RPMI8226 (cell line): ENCODE measurements around the gene RAD21L1.

Experiments
- DNase-seq: peaks from one replicate; pipeline ENCODE4 v3.0.0-alpha.2; 2015

Gene RAD21L1

DNA sequence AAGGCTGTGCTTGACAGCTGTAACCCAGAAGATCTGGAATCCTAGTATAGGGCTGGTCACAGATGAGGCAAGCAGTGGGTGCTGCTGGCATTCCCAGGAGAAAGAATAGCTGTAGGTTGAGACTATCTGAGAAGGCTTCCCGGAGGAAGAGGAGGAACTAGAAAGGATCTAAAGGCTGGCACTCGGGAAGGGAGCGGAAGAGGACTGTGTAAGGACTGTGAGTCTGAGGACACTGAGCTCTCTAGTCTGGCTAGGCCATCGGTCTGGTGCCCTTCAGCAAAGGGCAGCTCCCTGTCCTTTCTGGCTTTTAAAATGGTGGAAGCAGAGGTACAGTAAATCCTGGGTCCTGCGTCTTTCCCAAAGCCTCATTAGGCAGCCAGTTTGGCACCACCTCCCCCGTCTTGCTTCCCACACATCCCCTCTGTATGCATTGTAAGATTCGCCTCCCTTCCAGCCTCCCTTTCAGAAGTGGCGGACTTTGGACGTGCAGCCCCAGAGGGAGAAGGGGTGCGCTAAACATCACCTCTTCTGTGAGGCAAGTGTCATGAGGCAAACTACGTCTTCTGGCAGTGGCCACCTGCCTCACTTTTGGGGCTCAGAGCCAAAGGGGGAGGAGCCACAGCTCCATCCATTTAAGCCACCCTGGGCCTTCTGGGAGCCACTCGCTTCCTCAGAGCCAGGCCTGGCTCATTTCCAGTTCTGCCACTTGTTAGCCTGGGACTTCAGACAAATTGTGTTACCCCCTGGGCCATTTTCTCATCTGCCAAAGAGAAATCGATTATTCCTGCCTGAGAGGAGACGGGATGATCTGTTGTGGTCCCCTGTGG, 48.9 kb downstream of the RAD21L1 start:
- peak; percentile 71 for DNase-seq

DNA sequence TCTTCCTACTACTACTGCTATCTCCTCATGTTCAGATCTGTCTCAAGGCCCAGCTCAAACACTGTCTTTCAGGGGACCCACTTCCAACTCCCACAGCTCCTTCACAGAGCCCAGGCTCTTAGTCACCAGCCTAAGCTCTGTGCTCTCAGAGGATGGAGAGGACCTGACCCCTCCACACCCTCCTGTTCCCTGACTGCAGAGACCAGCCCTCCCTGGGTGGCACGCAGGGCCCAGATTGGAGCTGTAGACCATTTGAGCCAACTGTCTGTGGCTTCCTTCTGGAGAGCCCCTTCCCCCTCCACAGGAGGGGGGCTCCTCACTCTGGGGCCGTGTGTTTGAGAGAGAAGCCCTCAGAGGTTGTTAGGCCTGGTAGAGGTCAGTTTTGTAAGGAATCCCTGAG, 50.1 kb downstream of the RAD21L1 start:
- no peak for DNase-seq

DNA sequence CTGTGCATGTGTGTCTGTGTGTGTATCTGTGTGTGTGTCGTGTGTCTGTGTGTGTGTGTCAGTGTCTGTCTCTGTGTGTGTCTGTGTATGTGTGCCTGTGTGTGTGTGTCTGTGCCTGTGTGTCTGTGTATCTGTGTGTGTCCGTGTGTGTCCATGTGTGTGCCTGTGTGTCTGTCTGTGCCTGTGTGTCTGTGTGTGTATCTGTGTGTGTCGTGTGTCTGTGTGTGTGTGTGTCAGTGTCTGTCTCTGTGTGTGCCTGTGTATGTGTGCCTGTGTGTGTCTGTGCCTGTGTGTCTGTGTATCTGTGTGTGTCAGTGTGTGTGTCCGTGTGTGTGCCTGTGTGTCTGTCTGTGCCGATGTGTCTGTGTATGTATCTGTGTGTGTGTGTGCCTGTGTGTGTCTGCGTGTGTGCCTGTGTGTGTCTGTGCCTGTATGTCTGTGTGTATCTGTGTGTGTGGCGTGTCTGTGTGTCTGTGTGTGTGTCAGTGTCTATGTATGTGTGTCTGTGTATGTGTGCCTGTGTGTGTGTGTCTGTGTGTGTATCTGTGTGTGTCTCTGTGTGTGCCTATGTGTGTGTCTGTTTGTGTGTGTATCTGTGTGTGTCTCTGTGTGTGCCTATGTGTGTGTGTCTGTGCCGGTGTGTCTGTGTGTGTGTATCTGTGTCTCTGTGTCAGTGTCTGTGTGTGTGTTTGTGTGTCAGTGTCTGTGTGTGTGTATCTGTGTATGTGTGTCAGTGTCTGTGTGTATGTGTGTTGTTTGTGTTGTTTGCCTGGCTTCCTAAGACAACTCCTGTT, 51.9 kb downstream of the RAD21L1 start:
- DNase-seq, result no peak

DNA sequence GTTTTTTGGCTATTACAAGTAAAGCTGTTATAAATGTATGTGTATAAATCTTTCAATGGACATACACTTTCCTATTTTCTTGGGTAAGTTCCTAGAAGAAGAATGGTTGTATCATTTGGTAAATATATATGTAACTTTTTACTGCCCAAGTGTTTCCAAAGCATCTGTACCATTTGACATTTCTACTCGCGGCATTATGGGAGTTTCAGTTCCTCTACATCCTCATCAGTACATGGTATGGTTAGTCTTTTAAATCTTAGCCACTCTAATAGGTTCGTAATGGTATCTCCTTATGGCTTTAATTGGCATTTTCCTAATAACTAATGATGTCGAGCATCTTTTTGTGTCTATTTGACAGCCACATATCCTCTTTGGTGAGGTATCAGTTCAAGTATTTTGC, 53.1 kb downstream of the RAD21L1 start:
- DNase-seq, result peak; percentile 32

DNA sequence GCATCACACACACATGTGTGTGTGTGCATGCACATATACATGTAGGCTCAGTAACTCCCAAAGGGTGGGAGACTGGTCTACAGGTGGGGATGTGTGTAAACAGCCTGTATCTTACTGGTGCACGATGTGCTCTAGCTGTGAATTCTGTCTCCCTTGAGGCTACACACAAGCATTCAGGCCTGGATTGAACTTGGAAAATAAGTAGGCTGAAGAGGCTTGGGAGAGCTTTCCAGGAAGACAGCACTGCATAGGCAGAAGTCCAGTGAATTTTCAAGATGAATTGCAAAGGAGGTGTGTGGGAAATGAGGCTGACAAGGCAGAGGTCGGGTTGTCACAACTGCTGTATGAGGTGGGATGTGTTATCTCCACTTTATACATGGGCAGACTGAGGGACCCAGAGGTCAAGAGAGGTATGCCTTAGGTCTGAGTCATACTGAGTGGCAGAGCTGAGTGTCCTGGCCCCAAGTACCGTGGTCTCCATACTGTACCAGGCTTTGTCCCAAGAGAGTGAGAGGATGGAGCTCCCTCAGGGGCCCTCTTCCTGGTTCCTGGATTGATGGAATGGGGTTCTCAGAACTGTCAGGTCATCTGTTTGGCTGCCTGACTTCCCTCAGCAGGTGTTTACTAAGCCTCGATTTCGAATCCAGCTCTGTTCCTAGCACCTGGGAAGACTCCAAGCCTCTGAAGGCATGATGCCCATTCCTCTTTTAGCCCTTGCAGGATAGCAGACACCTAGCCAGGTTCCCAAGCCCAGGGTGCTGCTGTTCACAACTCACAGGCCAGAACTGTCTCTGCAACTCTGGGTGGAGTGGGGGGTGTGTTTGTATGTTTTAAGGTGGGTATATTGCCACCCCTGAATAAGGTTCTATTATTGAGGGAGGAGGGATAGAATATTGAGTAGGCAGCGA, 54.6 kb downstream of the RAD21L1 start:
- DNase-seq, result peak; percentile 1

DNA sequence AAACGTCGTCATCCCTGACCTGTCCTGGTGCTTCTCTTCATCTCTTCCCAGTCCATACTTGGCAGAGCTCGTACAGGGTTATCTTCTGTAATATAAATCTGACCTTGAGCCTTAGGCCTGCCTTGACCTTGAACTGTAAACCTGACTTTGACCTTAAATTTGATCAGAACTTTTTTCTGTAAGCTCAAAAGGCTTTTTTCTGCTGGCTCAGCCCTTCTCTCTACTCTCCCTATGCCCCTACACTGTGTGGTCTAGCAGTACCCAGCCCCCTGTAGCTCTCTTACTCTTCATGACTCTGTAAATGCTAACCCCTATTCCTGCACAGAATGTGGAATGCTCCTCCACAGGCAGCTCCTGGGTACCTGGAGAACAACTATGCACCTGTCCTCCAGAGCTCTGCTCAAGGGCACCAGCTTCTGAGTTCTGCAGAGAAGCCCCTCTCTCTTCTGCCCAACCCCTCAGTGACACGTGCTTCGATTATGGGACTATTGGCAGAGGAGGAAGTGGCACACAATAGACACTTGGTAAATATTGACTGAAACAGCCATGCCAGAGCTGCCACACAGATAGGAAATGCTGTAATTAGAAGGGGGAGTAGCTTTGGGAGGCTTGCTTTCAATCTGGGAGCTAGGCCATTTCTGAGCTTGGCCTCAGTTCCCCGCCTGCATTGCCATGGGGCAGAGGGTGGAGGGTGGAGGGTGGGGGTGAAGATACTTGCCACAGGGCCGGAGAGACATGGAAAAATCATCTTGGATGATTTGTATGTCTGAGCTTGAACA, 55.6 kb downstream of the RAD21L1 start:
- DNase-seq, result no peak

DNA sequence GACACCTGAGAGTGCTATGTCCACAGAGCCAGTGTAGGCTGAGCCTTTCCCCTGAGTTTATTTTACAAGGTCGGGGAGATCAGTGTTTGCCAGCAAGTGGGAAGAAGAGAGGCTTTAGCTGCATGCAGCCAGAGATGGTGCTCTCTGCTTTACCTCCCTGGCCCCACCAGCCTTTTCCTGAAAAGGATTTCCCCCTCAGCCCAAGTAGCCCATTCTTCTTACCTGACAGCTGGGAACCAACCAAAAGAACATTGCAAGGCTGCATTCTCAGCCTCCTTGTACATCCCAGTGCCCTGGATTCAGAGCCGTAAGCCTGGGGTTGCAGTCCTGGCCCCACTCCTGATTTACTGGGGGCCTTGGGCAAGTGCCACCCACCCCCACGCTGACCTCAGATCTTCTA, 57.1 kb downstream of the RAD21L1 start:
- DNase-seq, result no peak

DNA sequence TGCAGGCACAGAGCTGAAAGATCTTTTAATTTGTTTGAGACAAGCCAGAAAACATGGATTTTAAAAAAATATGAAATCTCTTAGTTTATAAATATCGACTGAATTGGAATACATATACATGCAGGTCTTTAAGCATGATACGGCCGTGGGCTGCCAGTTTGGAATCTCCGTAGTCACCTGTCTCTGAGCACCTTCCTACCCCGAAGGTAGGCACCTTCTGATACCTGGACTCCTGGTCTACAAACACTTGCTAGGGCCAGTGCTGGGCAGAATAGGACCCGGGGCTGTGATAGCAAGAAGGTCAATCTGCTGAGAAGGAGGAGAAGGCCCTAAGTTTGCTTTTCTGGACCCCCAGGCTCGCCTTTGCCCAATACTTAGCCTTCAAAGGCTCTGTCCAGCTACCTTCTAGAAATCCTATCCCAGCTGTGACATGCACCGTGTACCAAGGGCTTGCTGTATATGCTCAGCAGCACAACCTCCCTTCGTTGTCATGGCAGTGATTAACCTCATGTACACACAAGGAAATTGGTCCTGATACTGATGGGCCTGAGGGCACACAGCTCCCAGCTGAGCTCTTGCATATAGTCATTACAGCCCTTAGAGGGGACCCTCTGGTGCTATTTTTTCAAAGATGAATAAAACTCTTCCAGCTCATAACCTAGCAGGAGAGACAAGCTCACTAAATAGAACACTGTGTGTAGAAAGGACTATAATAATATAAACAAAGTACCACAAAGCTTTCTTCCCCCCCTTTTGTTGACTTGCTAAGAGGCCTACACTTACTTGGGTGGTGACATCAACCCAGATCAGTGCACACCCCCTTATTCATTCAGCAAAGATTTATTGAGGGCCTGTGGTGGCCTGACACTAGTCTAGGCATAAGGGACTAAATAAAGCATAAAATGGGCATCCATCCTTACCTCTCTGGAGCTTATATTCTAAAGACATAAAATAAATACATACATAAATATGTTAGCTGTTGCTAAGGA, 58.0 kb downstream of the RAD21L1 start:
- DNase-seq, result no peak

DNA sequence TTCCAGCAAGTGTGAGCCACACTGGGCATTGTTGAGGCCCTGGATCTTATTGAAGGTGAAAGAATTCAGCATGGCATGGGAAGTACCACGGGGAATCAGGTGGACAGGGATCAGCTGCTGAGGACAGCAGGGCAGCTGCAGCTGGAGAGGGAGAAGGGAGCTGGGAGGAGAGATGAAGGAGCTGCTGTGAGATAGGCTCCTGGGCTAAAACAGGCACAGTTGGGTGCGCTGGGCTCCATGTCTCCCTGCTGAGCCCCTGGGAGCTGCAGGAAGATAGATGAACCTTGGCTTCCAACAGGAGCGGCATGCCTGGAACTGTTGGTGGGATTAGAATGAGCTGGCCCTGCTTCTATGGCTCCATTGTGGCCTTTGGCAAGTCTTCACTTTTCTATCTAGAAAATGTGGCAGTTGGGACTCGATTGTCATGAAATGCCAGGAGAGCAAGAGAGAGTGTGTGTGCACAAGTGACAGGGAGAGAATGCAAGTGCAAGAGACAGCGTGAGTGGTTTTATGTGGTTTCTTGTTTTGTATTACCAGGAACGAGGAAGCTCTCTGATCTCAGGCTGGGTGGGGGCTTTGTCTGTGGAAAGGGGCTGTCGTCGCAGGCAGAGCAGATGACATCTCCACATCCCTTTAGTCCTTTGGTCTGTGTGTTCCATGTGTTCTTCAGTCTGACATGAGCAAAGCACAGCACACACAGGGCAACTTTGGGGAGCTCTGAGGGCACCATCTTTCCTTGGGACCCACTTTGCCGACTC, 60.6 kb downstream of the RAD21L1 start:
- DNase-seq, result no peak

DNA sequence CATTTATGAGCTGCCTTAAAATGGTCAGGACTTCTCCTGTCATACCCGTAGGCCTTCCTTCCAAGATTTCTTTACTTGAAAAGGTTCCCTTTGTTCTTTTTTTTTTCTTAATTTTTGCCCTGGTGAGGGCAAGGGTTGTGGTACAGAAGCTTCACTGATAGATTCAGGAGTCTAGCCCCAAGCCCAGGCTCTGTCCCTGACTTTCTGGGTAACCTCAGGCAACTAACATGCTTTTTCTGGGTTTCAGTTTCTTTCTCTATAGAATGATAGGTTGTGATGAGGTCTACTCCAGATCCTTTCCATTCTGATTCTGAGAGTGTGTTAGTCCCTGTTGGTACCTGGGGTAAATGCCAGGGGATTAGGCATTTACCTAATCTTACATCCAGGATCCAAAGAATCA, 61.5 kb downstream of the RAD21L1 start:
- DNase-seq, result no peak

DNA sequence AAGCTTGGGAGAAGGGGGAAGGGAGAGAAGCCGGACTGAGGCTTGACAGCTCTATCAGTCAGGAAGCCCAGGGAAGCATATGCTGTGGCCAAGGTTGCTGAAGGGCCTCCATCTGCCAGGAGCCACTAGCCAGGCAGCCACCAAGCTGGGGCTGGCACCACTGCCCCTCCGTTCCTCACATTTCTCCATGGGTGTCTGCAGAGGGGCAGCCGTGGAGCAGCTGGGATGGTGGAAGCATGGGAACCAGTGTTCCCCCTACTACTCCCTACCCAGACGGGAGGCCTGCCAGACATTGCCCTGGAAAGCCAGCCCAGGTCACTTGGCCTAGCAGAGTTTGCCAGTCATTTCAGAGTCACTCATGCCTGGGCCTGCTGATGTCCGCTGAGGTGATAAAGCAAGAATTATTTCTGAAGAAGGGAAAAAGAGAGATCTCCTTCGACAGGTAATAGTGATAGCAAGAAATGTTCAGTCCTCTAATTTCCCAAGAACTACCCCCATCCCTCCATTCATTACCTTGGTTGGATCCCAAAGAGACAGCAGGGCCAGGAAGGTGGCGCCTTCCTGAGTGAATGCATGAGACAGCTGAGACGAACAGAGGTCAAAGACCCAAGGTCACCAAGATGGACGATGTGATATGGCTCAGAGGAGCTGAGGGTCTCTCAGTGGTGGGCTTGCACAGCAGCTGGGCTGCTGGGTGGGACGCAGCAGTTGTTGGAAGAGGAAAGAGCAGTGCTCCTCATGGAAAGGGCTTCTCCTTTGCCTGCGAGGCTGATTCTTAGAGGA, 62.1 kb downstream of the RAD21L1 start:
- no peak for DNase-seq

DNA sequence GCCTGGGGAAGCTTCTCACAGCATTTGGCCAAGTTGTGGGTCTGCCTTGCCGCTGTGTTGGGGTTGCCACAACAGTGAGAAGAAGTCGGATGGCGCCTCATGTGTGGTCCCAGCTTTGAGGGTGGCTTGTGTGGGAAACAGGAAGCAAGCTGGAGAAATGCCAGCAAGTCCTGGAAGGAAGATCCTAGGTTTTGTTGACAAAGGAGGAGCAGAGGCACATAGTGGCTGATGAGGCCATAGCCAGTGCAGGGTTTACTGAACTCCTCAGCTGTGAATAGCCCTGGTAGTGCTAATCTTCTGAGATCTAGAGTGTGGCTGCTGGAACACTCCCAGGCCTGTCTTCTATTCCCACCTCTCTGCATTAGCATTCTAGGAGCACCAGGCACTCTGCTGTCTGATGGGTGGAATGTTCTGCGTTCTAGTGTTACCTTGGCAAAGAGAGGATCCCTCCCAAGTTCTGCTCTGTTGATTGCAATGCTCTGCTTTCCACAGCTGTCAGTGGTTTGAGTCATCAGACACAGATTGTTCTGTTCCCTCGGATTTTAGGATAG, 65.4 kb downstream of the RAD21L1 start:
- no peak for DNase-seq

DNA sequence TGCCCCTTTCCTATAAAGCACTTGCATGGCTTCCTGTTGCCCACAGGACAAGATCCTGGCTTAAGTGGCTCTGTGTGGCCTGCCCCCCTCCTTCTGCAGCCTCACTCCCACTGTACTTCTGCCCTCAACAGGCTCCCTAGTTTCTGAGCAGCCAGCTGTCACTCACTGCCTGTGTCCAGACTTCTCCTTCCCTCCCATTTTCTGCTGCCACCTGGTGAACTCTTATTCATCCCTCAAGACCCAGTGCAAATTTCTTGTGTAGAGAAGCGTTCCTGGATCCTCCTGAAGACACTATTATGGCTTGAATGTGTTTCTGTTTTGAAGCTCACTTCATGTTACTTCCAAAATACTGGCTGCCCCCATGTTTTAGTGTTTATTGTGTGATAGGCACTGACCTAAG, 66.8 kb downstream of the RAD21L1 start:
- no peak for DNase-seq

DNA sequence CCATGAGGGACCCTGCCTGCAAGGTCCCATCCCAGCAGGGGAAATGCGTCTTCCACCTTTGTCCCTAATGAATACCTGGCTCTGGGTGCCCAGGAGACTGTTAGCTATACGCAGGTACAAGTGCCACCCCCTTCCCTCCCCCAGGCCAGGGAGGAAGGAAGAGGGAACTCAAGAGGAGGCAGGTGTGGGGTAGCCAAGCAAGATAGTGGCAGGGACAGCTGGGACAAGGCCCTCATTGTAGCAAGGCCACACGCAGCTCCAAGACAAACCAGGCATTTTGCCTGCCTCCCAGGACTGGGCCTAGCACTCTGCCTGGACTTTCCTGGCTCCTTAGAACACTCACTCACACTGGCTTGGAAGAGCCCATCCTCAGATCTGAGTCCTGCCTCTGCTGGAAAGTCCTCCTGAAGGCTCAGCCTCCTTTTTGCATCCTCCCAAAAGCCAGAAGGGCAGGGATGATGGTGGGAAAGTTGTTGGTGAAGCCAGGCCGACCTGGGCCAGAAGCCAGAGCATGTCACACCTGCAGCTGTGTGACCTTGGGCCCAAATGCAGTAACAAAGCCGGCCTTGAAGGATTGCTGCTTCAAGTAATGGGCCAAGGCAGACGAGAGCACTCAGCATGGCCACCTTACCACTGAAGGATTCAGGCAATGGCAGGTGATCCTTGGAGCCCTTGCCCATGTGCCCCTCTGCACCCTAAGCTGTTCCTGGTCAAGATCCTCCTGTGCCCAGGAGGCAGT, 68.0 kb downstream of the RAD21L1 start:
- DNase-seq, result no peak

DNA sequence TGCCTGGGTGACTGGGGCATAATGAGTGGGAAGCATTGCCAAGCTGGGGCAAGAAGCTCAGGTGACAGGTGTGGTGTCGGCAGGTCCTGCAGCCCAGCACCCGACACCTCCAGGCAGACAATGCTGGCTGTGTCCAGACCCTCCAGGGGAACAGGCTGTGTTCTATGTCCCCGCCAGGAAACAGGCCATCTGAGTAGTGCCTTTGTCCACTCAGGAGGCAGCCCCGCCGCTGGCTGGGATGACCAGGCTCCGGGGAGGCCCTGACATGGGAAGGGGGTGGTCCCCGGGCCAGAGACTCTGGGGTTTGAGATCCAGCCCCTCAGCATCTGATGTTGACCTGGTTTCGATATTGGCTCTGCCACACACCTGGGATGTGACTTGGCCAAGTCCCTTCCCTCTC, 68.7 kb downstream of the RAD21L1 start:
- DNase-seq, result no peak

DNA sequence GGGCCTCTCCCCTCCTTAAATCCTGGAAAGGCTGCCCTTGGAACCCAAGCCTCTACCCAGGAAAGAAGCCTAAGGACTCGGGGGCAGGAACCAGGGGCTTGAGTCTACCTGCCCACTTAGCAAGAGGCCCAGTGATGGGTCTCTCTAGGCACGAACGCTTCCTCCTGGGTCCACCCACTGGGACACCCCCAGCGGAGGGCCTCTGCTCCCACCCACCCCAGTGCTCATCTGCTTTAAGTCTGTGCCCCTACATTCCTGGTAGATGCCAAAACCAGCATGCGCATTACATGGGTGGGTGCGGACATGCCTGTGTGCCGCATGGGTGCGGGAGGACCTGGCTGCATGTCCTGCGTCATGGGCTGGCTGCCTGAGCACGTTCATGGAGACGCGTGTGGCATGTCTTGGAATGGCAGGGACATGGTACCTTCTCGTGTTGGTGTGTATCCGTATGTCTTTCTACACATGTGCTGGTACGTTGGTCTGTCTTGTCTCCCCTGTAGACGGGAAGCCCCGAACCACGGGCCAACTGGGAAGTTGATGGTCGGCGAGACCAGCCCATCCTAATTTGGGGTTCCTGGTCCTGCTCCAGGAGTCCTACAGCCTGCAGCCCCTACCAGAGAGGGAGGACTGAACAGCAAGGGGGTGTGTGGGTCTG, 69.6 kb downstream of the RAD21L1 start:
- no peak for DNase-seq

DNA sequence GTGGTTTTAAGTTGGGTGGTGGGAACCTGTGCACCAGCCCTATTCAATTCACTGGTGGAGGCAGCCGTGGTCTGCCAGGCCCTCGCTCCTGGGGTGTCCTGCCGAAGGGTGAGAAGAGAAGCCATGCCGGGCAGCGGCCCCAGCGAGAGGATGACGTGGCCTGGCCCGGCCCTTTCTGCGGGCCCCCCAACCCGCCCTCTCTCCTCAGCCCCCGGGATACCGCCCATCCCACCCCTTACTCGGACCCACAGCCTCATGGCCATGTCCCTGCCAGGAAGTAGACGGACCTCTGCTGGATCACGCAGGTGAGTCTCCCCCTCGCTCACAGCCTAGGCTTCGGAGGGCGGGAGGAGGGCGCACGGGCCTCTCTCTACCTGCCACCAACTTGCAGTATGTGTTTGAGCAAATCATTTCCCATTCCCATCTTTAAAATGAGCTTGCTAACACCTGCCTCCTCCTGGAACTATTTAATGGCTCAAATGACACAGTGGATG, 70.3 kb downstream of the RAD21L1 start:
- DNase-seq, result no peak

DNA sequence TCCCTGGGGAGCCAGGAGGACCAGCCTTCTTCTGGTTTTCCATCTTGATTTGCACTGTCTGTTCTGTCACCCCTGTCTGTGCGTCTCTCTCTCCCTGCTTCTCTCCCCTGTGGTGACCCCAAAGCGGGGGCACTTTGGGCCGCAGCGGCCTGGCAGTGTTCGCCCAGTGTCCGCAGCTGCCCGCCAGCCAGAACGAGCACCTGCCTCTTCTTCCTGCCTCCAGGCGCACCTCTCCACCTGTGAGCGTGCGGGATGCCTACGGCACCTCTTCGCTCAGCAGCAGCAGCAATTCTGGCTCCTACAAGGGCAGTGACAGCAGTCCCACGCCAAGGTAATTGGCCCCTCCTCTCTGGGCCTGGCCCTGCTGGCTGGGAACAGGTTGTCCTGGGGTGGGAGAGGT, 71.1 kb downstream of the RAD21L1 start:
- DNase-seq, result no peak
